ENCODE data around the gene AMPD3.
"Not testable (repeated sequence)": the region's sequence is repeated elsewhere in the genome, so short reads cannot be mapped to it uniquely, and the experiment has no call there.

AMPD3 gene

DNA sequence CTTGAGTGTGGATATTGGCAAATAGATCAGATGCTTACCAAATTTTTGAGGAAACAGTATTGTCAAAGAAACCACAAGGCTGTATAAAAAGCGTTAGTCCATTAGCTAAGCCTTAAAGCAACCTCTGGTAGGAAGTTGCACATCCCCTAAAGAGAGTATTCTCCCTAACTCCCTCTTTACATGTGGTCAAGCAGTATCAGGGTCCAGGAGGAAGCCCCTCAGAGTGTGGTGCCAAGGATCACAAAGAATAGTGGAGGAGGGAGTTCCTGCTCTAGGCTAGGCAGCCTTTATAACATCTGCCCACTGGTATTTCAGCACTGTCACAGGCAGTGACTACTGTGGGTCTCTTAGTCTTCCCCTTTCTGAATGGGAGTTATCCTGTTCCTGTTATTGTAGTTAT, 18.8 kb upstream of the AMPD3 start:
- 100% methylated on average over 1 of the region's 1 CpG for whole genome bisulfite sequencing
- H3K9ac ChIP-seq (ENCODE audit: low read length) = no peak overlapping the region
- no peak overlapping the region for H3K18ac ChIP-seq (ENCODE audit: low read depth in 1 of 2, low read length in 2 of 2)
- no peak overlapping the region for H2BK5ac ChIP-seq (ENCODE audit: low read depth, low read length, poor library complexity, severe bottlenecking)
- H4K8ac ChIP-seq (ENCODE audit: low read length) = no peak overlapping the region
- H3K14ac ChIP-seq (ENCODE audit: low read length in 2 of 2) = no peak overlapping the region
- H4K91ac ChIP-seq (ENCODE audit: low read length) = no peak overlapping the region
- no peaks in the 10 kb centered on the region for H3K79me1 ChIP-seq (replicated peaks; ENCODE audit: low read length, poor library complexity, severe bottlenecking)
- no peak overlapping the region for H2BK120ac ChIP-seq (ENCODE audit: low read depth, low read length)
- H2AK5ac ChIP-seq (ENCODE audit: low read length, severe bottlenecking) = no peak overlapping the region
- no peaks in the 10 kb centered on the region for H3K9me3 ChIP-seq (ENCODE audit: control insufficient read depth, low read length)
- H3K36me3 ChIP-seq (ENCODE audit: control insufficient read depth in 1 of 2, insufficient read depth in 2 of 2, low read depth in 1 of 2, low read length in 2 of 2) = no peaks in the 10 kb centered on the region
- H2BK12ac ChIP-seq (ENCODE audit: low read length in 2 of 2) = no peak overlapping the region
- no peak overlapping the region for H3K4me2 ChIP-seq (ENCODE audit: low read length, poor library complexity, severe bottlenecking)
- H3K4me3 ChIP-seq (ENCODE audit: insufficient read depth in 1 of 2, low read depth in 1 of 2, low read length in 2 of 2) = no peak overlapping the region
- H3K4ac ChIP-seq (ENCODE audit: low read depth in 1 of 2, low read length in 2 of 2) = no peak overlapping the region
- no peak for DNase-seq
- H3K27me3 ChIP-seq (ENCODE audit: control insufficient read depth in 1 of 2, insufficient read depth in 1 of 2, low read length in 2 of 2) = no peaks in the 10 kb centered on the region
- no peak overlapping the region for H3K27ac ChIP-seq (ENCODE audit: low read length, poor library complexity, severe bottlenecking)
- no peak overlapping the region for H2BK15ac ChIP-seq (ENCODE audit: low read depth, poor library complexity, severe bottlenecking)
- H3K23ac ChIP-seq (ENCODE audit: low read length in 2 of 2) = no peak overlapping the region
- no peaks in the 10 kb centered on the region for H3K4me1 ChIP-seq (ENCODE audit: control insufficient read depth, insufficient read depth, low read depth, low read length)
- no peak overlapping the region for H2AFZ ChIP-seq (ENCODE audit: low read depth, low read length)

DNA sequence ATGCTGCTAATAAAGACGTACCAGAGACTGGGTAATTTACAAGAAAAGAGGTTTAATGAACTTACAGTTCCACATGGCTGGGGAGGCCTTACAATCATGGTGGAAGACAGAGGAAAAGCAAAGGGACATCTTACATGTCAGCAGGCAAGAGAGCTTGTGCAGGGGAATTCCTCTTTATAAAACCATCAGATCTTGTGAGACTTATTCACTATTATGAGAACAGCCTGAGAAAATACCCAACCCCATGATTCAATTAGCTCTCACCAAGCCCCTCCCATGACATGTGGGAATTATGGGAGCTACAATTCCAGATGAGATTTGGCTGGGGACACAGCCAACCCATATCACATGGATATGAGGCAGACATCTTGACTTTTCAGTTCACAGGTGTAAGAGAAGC, 18.4 kb upstream of the AMPD3 start:
- not testable (repeated sequence) for H2BK5ac ChIP-seq (ENCODE audit: low read depth, low read length, poor library complexity, severe bottlenecking); H3K23ac ChIP-seq (ENCODE audit: low read length in 2 of 2); DNase-seq; H3K4me2 ChIP-seq (ENCODE audit: low read length, poor library complexity, severe bottlenecking); H3K4ac ChIP-seq (ENCODE audit: low read depth in 1 of 2, low read length in 2 of 2); H3K18ac ChIP-seq (ENCODE audit: low read depth in 1 of 2, low read length in 2 of 2); H2BK120ac ChIP-seq (ENCODE audit: low read depth, low read length); H3K27me3 ChIP-seq (ENCODE audit: control insufficient read depth in 1 of 2, insufficient read depth in 1 of 2, low read length in 2 of 2); H3K9me3 ChIP-seq (ENCODE audit: control insufficient read depth, low read length); H2BK15ac ChIP-seq (ENCODE audit: low read depth, poor library complexity, severe bottlenecking); H2BK12ac ChIP-seq (ENCODE audit: low read length in 2 of 2); H3K79me1 ChIP-seq (replicated peaks; ENCODE audit: low read length, poor library complexity, severe bottlenecking); H3K9ac ChIP-seq (ENCODE audit: low read length); H3K27ac ChIP-seq (ENCODE audit: low read length, poor library complexity, severe bottlenecking); H4K8ac ChIP-seq (ENCODE audit: low read length); H3K14ac ChIP-seq (ENCODE audit: low read length in 2 of 2); H2AK5ac ChIP-seq (ENCODE audit: low read length, severe bottlenecking); H2AFZ ChIP-seq (ENCODE audit: low read depth, low read length); H3K4me3 ChIP-seq (ENCODE audit: insufficient read depth in 1 of 2, low read depth in 1 of 2, low read length in 2 of 2); H4K91ac ChIP-seq (ENCODE audit: low read length); H3K4me1 ChIP-seq (ENCODE audit: control insufficient read depth, insufficient read depth, low read depth, low read length); H3K36me3 ChIP-seq (ENCODE audit: control insufficient read depth in 1 of 2, insufficient read depth in 2 of 2, low read depth in 1 of 2, low read length in 2 of 2)
- 94% methylated on average over 1 of the region's 1 CpG for WGBS

DNA sequence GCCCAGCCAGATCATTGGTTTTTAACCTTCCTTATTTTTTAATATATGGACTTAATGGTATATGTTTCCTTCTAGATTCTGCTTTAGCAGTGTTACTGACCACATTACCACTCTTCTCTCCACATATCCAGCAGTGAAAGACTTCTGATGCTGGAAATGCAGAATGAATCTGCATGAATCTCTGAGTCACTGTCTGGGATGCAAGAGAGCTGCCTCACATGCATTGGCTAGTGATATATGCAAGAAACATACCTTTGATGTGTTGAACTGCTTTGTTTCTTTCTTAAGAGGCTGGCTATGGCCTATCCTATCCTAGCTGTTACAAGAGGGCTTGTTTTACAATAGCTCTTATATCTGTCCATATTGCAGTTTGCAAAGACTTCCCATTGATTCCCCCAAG, 16.6 kb upstream of the AMPD3 start:
- no peak overlapping the region for H2BK5ac ChIP-seq (ENCODE audit: low read depth, low read length, poor library complexity, severe bottlenecking)

DNA sequence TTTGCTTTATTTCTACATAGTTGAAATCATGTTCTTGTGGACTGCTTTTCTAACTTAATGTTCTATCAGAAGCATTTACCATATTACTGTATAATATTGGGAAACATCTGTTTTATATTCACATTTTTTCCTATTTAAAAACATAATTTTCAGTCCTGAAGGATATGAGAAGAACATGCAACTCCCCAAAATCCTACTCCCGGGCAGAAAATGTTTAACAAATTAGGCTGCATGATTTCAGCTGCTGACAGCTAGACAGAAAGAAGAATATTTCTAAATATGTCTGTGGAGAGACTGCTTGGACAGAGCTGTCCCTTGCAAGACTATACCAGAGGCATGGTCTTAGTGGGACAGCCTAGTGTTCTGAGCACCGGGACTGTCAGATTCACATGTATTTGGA, 15.7 kb upstream of the AMPD3 start:
- H2BK120ac ChIP-seq (ENCODE audit: low read depth, low read length) = no peak overlapping the region

More for the DNA sequence above, 16.6 kb upstream of the AMPD3 start:
- Histone ChIP-seq H2BK12ac (ENCODE audit: low read length in 2 of 2) (no peak overlapping the region), H3K14ac (ENCODE audit: low read length in 2 of 2) (no peak overlapping the region), H3K9me3 (ENCODE audit: control insufficient read depth, low read length) (no peaks in the 10 kb centered on the region), H3K9ac (ENCODE audit: low read length) (no peak overlapping the region), H3K27me3 (ENCODE audit: control insufficient read depth in 1 of 2, insufficient read depth in 1 of 2, low read length in 2 of 2) (no peaks in the 10 kb centered on the region), H2BK120ac (ENCODE audit: low read depth, low read length) (no peak overlapping the region), H2BK15ac (ENCODE audit: low read depth, poor library complexity, severe bottlenecking) (no peak overlapping the region), H3K4me3 (ENCODE audit: insufficient read depth in 1 of 2, low read depth in 1 of 2, low read length in 2 of 2) (no peak overlapping the region), H4K91ac (ENCODE audit: low read length) (no peak overlapping the region), H3K18ac (ENCODE audit: low read depth in 1 of 2, low read length in 2 of 2) (no peak overlapping the region), H3K23ac (ENCODE audit: low read length in 2 of 2) (no peak overlapping the region), H3K79me1 (replicated peaks; ENCODE audit: low read length, poor library complexity, severe bottlenecking) (no peaks in the 10 kb centered on the region), H2AFZ (ENCODE audit: low read depth, low read length) (no peak overlapping the region), H3K4me2 (ENCODE audit: low read length, poor library complexity, severe bottlenecking) (no peak overlapping the region), H3K4me1 (ENCODE audit: control insufficient read depth, insufficient read depth, low read depth, low read length) (no peaks in the 10 kb centered on the region), H4K8ac (ENCODE audit: low read length) (no peak overlapping the region), H2AK5ac (ENCODE audit: low read length, severe bottlenecking) (no peak overlapping the region), H3K27ac (ENCODE audit: low read length, poor library complexity, severe bottlenecking) (no peak overlapping the region), H3K36me3 (ENCODE audit: control insufficient read depth in 1 of 2, insufficient read depth in 2 of 2, low read depth in 1 of 2, low read length in 2 of 2) (peaks cover 0 to 3% of the 10 kb centered on the region in 2 experiments), H3K4ac (ENCODE audit: low read depth in 1 of 2, low read length in 2 of 2) (no peak overlapping the region)
- DNase-seq = no peak

More for the DNA sequence above, 15.7 kb upstream of the AMPD3 start:
- DNase-seq = no peak
- no peaks in the 10 kb centered on the region for H3K9me3 ChIP-seq (ENCODE audit: control insufficient read depth, low read length)
- no peak overlapping the region for H2AFZ ChIP-seq (ENCODE audit: low read depth, low read length)
- H2BK5ac ChIP-seq (ENCODE audit: low read depth, low read length, poor library complexity, severe bottlenecking) = no peak overlapping the region
- H4K8ac ChIP-seq (ENCODE audit: low read length) = no peak overlapping the region
- no peak overlapping the region for H3K18ac ChIP-seq (ENCODE audit: low read depth in 1 of 2, low read length in 2 of 2)
- H3K9ac ChIP-seq (ENCODE audit: low read length) = no peak overlapping the region
- H4K91ac ChIP-seq (ENCODE audit: low read length) = no peak overlapping the region
- no peak overlapping the region for H2BK15ac ChIP-seq (ENCODE audit: low read depth, poor library complexity, severe bottlenecking)
- peaks cover 0 to 3% of the 10 kb centered on the region in 2 experiments for H3K36me3 ChIP-seq (ENCODE audit: control insufficient read depth in 1 of 2, insufficient read depth in 2 of 2, low read depth in 1 of 2, low read length in 2 of 2)
- H3K14ac ChIP-seq (ENCODE audit: low read length in 2 of 2) = peak overlapping the region in 1 of 2 experiments; percentile 55
- no peaks in the 10 kb centered on the region for H3K79me1 ChIP-seq (replicated peaks; ENCODE audit: low read length, poor library complexity, severe bottlenecking)
- H3K4me1 ChIP-seq (ENCODE audit: control insufficient read depth, insufficient read depth, low read depth, low read length) = no peaks in the 10 kb centered on the region
- H2AK5ac ChIP-seq (ENCODE audit: low read length, severe bottlenecking) = no peak overlapping the region
- no peaks in the 10 kb centered on the region for H3K27me3 ChIP-seq (ENCODE audit: control insufficient read depth in 1 of 2, insufficient read depth in 1 of 2, low read length in 2 of 2)
- no peak overlapping the region for H2BK12ac ChIP-seq (ENCODE audit: low read length in 2 of 2)
- WGBS = 100% methylated on average over 2 of the region's 2 CpGs
- no peak overlapping the region for H3K27ac ChIP-seq (ENCODE audit: low read length, poor library complexity, severe bottlenecking)
- H3K4me2 ChIP-seq (ENCODE audit: low read length, poor library complexity, severe bottlenecking) = no peak overlapping the region
- no peak overlapping the region for H3K4ac ChIP-seq (ENCODE audit: low read depth in 1 of 2, low read length in 2 of 2)
- H3K4me3 ChIP-seq (ENCODE audit: insufficient read depth in 1 of 2, low read depth in 1 of 2, low read length in 2 of 2) = no peak overlapping the region
- no peak overlapping the region for H3K23ac ChIP-seq (ENCODE audit: low read length in 2 of 2)
